BLaER1 (cell line): Measurements from ENCODE around the gene C1QTNF9B.
"Not testable (repeated sequence)": the region's sequence is repeated elsewhere in the genome, so short reads cannot be mapped to it uniquely, and the experiment has no call there.

Experiments
- H3K27ac ChIP-seq: shearing (Covaris generic); formaldehyde crosslinking; 2 replicates; pipeline ENCODE4 v1.8.1; 2022
- H3K27me3 ChIP-seq: shearing (Covaris generic); formaldehyde crosslinking; 2 replicates; pipeline ENCODE4 v1.8.1; 2022
- H3K36me3 ChIP-seq: shearing (Covaris generic); formaldehyde crosslinking; 2 replicates; pipeline ENCODE4 v1.8.1; 2022
- H3K4me1 ChIP-seq: shearing (Covaris generic); formaldehyde crosslinking; 2 replicates; pipeline ENCODE4 v1.8.1; 2022
- H3K4me2 ChIP-seq: shearing (Covaris generic); formaldehyde crosslinking; 2 replicates; pipeline ENCODE4 v1.8.1; 2022
- H3K4me3 ChIP-seq: shearing (Covaris generic); formaldehyde crosslinking; 2 replicates; pipeline ENCODE4 v1.8.1; 2022
- H3K9ac ChIP-seq: shearing (Covaris generic); formaldehyde crosslinking; 2 replicates; pipeline ENCODE4 v1.8.1; 2022
- H3K9me3 ChIP-seq: shearing (Covaris generic); formaldehyde crosslinking; 2 replicates; pipeline ENCODE4 v1.8.1; 2022
- H4K20me1 ChIP-seq: shearing (Covaris generic); formaldehyde crosslinking; 2 replicates; pipeline ENCODE4 v1.8.1; 2022
- Cebpa-rat ChIP-seq: shearing (Covaris generic); IDR thresholded peaks from 2 replicates; pipeline ENCODE4 v1.8.1; 2022

The C1QTNF9B gene

DNA sequence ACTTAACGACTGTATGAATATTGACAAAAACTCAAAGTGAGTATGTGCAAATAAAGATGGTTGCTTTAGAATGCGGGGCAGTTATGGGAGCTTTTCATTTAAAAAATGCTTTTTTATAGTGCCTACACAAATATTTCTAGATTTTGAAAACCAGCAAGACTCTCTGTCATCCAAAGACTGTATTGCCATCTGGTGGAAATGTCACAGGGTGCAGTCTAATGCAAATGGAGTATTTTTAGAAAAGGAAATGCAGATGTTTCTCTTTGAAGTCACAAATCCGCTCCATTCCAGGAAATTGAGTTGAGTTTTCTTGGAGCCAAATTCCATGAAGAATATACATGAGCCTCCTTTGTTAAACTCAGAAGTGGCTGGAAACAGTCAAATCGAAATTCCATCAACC is 2.3 kb upstream of the C1QTNF9B start:
- no peak for TF ChIP-seq Cebpa-rat
- H3K27ac ChIP-seq = no peak overlapping the region
- H3K9ac ChIP-seq = no peak overlapping the region
- H3K4me2 ChIP-seq = no peak overlapping the region
- H4K20me1 ChIP-seq = no peaks in the 10 kb centered on the region
- no peak overlapping the region for H3K4me3 ChIP-seq
- no peaks in the 10 kb centered on the region for H3K36me3 ChIP-seq
- H3K27me3 ChIP-seq = peaks cover 9% of the 10 kb centered on the region
- no peaks in the 10 kb centered on the region for H3K9me3 ChIP-seq
- H3K4me1 ChIP-seq = peaks cover 9% of the 10 kb centered on the region; the same call in 1 of the 2 replicates

DNA sequence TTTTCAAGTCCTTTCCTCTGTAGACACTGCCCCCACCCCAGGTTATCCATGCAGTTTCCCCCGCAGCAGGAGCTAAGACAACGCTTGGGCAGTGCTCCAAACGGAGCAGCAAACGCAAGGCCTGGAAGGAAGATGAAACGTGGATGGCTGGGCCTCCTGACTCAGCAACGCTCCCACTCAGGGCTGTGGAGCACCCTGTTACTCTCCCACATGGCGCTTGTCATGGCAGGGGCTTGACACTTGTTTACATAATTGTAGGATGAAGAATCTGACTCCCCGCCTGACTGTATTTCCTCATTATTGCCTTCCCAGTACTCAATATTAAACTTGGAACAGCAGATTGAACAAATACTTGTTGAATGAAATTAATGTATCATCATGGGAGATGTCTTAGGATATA is 799 bp upstream of the C1QTNF9B start:
- peaks cover 4% of the 10 kb centered on the region for H3K27me3 ChIP-seq
- no peak for TF ChIP-seq Cebpa-rat

DNA sequence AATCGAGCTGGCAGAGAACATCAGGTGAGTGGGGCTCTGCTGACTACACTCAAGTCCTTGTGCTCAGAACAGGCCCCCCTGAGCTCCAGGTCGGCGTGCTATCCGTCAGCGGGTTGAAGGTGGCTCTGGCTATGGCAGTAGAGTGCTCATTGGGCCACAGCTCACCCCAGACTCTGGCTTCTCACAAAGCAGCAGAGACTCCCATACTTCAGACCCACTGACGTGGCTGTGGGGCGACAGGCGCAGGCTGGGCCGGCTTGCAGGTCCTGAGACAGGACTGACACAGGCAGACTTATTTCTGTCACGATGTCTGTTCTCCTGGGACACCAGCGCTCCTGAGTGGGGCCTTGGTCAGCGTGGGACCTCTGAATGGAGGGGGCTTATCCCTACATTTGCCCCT is 2.6 kb downstream of the C1QTNF9B start:
- not testable (repeated sequence) for H3K4me2 ChIP-seq, H3K36me3 ChIP-seq, H3K9me3 ChIP-seq, H3K27me3 ChIP-seq, H3K9ac ChIP-seq, H3K27ac ChIP-seq, H4K20me1 ChIP-seq, H3K4me1 ChIP-seq, H3K4me3 ChIP-seq

More for the DNA sequence above, 799 bp upstream of the C1QTNF9B start:
- Histone ChIP-seq H3K4me2 (no peak overlapping the region), H4K20me1 (no peaks in the 10 kb centered on the region), H3K9ac (no peak overlapping the region), H3K9me3 (no peaks in the 10 kb centered on the region), H3K4me3 (no peak overlapping the region), H3K4me1 (peaks cover 9% of the 10 kb centered on the region; the same call in 1 of the 2 replicates), H3K36me3 (no peaks in the 10 kb centered on the region), H3K27ac (no peak overlapping the region)

DNA sequence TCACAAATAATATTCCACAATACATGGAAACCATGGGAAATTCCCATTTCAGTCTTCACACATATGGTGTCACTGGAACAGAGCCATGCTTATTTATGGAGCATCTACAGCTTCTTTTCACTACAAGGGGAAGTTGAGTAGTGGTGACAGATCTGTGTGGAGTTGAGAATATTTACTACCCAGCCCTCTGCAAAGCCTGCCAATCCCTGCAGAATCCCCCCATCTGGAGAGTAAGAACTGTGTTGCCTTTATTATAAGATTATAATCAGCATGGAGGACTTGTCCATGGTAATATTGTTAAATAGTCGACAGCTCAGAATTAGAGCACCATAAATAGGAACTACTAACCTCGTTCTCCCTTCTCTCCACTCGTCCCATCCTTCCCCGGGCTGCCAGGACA is 3.5 kb downstream of the C1QTNF9B start:
- not testable (repeated sequence) for H3K27me3 ChIP-seq, H3K4me3 ChIP-seq, H3K4me2 ChIP-seq, H4K20me1 ChIP-seq, H3K9me3 ChIP-seq, H3K27ac ChIP-seq, H3K9ac ChIP-seq, H3K36me3 ChIP-seq
- H3K4me1 ChIP-seq = peaks cover 11% of the 10 kb centered on the region

DNA sequence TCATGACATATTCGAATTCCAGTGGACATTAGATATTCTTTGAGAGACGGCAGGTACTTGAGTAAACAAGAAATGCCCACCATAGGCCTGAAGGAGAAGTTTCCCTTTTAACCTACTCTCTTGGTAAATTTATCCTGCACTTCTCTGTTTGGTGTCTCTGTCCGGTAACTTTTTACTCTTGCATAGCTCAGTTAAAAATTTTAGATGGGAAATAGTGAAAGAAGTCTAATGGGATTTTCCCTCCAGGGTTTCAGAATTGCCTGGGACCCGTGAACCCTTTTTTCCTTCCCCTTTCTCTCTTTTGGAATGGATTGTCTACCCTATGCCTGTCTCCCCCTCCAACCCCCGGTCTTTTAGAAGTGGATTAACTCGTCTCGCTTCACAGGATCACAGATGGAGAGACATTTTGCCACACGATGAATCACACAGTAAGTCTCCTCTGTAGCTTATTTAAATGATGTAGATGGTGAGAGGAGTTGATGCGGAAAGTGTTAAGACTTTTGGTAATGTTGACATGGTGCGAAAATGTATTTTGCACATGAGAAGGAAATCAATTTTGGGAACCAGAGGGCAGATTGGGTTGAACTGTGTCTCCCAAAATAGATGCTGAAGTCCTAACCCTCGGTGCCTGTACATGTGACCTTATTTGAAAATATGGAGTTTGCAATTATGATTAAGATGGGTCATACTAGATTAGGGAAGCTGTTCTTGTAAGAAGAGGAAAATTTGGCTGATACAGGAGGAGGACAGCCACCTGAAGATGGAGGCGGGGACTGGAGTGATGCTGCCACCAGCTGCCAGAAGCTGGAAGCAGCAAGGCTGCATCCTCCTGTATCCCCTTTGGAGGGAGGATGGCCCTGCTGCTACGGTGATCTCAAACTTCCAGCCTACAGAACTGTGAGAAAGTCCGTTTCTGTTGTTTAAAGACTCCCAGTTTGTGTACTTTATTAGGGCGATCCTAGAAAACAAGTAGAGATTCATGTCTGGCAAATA is 7.4 kb downstream of the C1QTNF9B start:
- peak overlapping the region; percentile 92 for H3K4me2 ChIP-seq
- H3K27ac ChIP-seq = no peak overlapping the region
- H4K20me1 ChIP-seq = no peaks in the 10 kb centered on the region
- H3K4me3 ChIP-seq = peak overlapping the region; percentile 81
- peak overlapping the region; percentile 58; the same call in 1 of the 2 replicates for H3K9ac ChIP-seq
- no peaks in the 10 kb centered on the region for H3K27me3 ChIP-seq
- H3K4me1 ChIP-seq = peaks cover 21% of the 10 kb centered on the region
- peaks cover 3% of the 10 kb centered on the region; the same call in 1 of the 2 replicates for H3K36me3 ChIP-seq
- TF ChIP-seq Cebpa-rat = no peak
- H3K9me3 ChIP-seq = no peaks in the 10 kb centered on the region

DNA sequence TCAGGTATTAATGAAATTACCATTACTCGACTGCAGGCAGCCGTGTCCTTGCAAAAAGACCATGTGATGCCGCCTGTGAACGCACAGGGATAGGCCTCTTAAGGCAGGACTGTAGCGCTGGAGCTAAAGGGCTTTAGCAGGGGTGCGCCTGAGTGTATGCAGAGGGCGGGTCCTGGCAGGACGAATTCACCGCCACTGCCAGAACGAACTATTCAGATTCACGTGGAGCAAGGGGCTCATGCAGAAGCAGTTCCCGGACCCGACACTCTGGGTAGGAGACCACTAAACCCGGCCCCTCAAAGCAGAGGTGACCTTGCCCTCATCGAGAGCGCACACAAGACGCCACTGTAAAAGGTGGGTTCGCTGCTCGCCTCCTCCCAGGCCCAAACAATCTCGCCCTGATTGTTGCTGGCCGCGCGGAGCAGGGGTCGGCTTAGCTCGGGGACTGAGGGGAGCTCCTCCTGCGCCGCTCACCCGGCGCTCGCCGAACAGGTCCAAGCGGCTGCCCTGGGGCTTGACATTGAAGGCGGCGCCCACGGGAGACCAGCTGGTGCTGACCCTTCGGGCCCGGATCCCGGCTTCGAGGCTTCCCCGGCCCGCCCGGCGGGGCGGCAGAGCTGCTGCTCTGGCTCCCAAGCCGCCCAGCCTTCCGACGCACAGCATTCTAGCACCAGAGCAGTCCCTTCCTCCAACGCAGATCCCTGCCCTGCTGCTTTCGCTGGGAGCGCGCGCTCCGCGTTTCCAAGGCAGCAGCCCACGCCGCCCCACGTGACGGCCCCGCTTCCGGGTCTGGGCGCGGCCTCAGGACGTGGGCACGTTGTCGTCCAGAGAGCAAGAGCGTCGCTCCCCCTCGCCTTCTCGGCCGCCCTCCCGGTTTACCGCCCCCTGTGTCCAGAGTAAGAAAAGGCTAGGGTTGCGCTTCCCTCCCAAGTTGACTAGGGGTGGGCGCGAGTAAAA is 8.4 kb downstream of the C1QTNF9B start, which contains the start of gene MIPEP:
Gene MIPEP, minus strand, starts transcription at position 743 of the 957 bp plus-strand sequence. Its CDS starts 80 bp downstream, at position 663.
- Histone ChIP-seq H3K9me3 (no peaks in the 10 kb centered on the region), H3K36me3 (peaks cover 8% of the 10 kb centered on the region; the same call in 1 of the 2 replicates), H3K4me2 (peak within 1 kb of the TSS; percentile 92), H3K4me3 (peak within 1 kb of the TSS; percentile 81), H3K4me1 (peaks cover 21% of the 10 kb centered on the region), H3K27ac (no peak within 1 kb of the TSS), H3K9ac (peak within 1 kb of the TSS; percentile 72), H4K20me1 (no peaks in the 10 kb centered on the region), H3K27me3 (no peaks in the 10 kb centered on the region)
- TF ChIP-seq Cebpa-rat = no peak

DNA sequence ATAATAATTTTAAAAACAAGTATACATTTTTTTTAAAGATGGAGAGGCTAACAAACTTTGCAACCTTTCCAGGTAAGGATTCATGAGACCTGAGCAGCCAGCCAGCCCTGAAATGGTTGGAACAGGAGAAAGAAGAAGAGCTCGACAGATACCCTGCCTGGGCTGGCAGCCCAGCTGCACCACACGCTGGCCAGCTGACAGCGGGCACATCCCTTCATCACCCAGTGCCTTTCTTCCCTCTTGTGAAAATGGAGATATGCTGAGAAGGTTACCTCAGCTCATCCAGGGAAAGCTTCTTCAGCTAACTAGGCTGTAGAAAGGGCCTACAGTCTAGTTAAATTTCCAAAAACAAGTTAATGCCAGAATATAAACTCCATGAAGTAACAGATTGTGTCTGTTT is 12.9 kb downstream of the C1QTNF9B start:
- not testable (repeated sequence) for H3K9ac ChIP-seq, H3K27me3 ChIP-seq, H3K4me3 ChIP-seq, H3K27ac ChIP-seq, H3K36me3 ChIP-seq, H3K9me3 ChIP-seq, H3K4me2 ChIP-seq, H4K20me1 ChIP-seq
- H3K4me1 ChIP-seq = peaks cover 10% of the 10 kb centered on the region

DNA sequence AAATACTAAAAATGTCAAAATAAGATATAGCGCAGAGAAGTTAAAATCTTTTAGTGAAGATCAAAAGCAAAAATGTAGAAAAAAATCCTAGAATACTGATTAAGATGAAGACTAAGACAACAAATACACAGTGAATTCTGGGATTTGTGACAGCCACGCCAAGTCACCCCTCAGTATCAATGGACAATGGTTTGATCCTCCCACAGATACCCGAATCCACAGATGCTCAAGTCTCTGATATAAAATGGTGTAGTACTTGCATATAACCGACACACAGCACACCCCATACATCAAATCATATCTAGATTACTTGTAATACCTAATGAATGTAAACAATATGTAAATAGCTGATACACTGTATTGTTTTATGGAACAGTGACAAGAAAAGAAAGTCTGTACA is 14.0 kb downstream of the C1QTNF9B start:
- no peak overlapping the region for H3K9ac ChIP-seq
- no peaks in the 10 kb centered on the region for H3K9me3 ChIP-seq
- H3K4me2 ChIP-seq = no peak overlapping the region
- peaks cover 7% of the 10 kb centered on the region for H3K4me1 ChIP-seq
- H4K20me1 ChIP-seq = no peaks in the 10 kb centered on the region
- H3K36me3 ChIP-seq = peaks cover 8% of the 10 kb centered on the region; the same call in 1 of the 2 replicates
- H3K4me3 ChIP-seq = no peak overlapping the region
- H3K27ac ChIP-seq = no peak overlapping the region
- TF ChIP-seq Cebpa-rat = no peak
- no peaks in the 10 kb centered on the region for H3K27me3 ChIP-seq

DNA sequence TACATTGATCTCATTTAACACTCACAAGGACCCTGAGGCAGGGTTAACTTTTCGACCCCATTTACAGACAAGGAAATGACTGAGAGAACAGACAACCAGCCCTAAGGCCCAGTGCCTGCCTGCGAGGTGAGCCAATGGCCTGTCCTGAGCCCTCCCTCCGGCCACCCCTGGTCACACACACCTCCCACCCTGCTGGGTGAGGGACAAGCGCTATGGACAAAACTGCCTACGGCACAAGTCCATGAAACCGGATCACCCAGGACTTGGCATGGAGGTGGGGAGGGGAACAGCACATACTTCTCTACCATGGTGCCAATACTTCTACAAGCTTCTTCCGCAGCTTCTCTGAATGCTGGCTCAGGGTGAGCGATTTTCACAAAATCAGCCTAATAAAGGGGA is 15.9 kb downstream of the C1QTNF9B start:
- H3K4me3 ChIP-seq, H3K4me1 ChIP-seq, H3K9ac ChIP-seq, H3K9me3 ChIP-seq, H3K27ac ChIP-seq, H3K27me3 ChIP-seq, H3K4me2 ChIP-seq, H3K36me3 ChIP-seq, H4K20me1 ChIP-seq: not testable (repeated sequence)

DNA sequence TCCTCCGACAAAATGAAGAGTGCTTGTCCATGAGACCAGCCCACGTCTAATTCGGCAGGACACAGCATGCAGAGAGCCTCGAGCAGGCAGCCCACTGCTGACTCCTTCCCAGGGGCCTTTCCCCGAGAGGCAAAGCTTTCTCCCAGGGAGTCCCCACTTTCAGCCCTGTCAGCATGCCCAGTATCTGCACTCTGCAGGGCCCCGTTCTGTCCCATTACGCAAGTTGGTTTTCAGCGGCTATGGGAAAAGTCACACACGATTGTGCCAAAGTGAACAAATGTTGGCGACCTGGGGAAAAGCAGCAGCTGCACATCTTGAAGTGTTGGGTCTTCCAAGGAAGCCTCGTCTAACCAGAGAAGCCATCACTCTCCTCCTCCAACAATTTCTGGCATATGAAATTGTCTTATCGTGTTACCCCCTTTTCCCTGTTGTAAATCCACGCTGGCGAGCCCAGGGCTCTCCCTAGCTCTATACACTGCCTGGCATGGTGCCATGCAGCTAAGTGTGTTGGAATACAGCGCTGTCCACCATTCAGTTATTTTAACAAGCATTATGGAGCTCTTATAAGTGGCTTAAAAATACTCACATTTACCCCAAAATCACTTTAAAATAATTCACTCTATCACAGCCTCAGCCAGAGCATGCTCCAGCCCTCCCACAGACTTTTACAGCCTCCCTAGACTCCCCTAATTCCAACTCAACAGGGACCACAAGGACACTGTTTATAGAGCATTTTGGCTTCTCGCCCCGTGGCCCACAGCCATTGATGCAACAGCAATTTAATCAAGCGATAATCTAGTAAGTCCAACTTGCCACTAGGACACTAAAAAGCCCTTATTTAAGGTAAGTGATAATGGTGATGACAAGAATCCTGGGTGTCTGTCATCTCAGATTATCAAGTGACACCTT is 16.6 kb downstream of the C1QTNF9B start:
- not testable (repeated sequence) for H3K27ac ChIP-seq, H3K36me3 ChIP-seq, H3K27me3 ChIP-seq, H3K9me3 ChIP-seq, H3K4me3 ChIP-seq, H3K9ac ChIP-seq, H3K4me2 ChIP-seq, H4K20me1 ChIP-seq, H3K4me1 ChIP-seq
